T-helper 2 cell treated with Interferon-gamma antibody and Interleukin-4, amounts not matched to agents 100 ng/mL and 5 ng/mL, for 36 hours (primary cell): ENCODE measurements around the gene CNIH3. TPM values are rescaled to one million over a fixed set of nuclear protein-coding genes. Genes with fewer than 3 reads are reported as not detected.

ENCODE experiments used
- intact Hi-C: fragments of 100-400 bp; cut with micrococcal nuclease; formaldehyde crosslinking; loops from one replicate; pipeline ENCODE4 v1.15.1; 2023
- total RNA-seq: library from RNA; stranded (reverse); gene quantifications from 2 replicates; pipeline ENCODE4 v1.2.3, GENCODE V29; 2022

The CNIH3 gene
- total RNA-seq, 1 donor from 2014 or later: 1.2 TPM

DNA sequence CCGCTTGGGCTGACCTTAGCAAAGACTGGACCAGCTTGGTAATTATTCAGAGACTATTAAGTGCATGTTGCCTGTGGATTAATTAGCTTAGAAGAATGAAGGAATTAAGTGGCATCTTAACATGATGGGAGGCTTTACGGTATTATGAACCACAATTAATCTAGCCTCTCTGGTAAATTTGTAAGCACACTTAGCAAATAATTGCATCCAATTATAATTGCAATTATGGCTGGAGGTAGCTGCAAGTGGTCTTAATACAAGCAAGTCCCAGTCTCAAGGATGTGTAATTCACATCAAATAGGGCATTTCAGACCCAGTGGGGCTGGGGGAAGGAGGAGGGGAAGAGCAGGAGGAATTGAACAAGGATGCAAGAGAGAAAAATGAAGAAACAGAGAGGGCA, 151.6 kb downstream of the CNIH3 start:
- intact Hi-C loops: no loop called here

DNA sequence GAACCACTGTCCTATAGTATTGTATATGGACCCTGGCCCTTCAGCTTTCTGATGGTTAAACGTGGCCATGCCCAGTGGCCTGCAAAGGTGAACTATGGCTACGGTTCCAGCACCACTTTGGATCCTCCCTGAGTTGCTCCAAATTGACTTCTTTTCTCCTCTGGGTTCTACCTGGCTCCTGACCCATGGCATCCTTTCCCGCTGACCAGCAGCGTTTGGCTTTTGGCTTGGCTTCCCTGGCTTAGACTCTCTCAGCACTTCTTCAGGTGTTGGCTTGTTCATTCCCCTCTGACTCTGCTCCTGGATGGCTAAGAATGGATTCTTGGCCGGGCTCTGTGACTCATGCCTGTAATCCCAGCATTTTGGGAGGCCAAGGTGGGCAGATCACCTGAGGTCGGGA, 152.9 kb downstream of the CNIH3 start:
- intact Hi-C loops: no loop called here

DNA sequence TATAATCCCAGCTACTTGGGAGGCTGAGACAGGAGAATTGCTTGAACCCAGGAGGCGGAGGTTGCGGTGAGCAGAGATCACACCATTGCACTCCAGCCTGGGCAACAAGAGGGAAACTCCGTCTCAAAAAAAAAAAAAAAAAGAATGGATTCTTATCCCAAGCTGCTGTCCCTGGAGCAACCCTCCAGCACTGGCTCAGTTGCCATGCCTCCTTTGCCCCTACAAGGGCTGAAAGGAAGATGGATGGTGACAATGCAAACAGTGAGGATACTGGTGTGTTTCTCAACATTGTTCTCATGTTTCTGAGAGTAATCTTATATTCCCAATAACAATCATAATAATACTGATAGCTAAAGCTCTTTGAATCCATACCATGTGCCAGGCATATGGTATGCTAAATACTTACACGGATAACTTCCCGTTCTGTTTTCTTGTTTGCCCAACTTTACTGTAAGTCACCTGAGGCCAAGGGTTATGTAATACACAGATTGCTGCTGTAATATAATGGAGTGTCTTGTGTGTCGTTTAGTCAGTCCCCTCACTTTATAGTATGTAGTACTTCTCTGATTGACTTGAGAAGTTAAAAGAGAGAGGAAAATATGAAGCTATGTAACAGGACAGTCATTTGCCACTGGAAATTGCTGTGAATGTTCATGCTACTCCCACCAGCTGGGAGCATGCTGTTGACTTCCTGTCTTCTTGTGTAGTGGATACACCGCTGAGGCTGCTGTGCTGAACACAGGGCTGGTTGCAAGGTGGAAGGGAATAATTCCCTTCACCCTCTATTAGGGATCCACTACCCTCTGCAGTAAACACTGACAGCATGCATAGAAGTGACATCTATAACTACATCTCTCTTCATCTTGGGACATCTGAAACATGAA, 153.6 kb downstream of the CNIH3 start:
- intact Hi-C loops: no loop called here

DNA sequence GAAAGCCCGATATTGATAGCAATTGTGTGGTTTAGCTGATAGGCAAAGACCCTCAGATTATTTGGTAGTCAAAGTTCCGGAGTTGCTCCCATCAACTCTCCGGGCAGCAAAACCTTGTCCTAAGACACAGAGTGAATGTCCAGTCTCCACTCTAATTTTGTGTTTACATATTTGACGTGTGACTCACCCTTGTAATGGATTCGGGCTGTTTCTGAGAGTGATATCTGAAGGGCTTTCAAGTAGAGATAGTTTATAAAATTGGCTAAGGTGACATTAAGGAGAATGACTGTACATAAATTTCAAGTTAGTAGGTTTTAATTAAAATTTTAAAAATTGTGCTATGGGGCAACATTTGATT, 154.2 kb downstream of the CNIH3 start:
- intact Hi-C loops: no loop called here

DNA sequence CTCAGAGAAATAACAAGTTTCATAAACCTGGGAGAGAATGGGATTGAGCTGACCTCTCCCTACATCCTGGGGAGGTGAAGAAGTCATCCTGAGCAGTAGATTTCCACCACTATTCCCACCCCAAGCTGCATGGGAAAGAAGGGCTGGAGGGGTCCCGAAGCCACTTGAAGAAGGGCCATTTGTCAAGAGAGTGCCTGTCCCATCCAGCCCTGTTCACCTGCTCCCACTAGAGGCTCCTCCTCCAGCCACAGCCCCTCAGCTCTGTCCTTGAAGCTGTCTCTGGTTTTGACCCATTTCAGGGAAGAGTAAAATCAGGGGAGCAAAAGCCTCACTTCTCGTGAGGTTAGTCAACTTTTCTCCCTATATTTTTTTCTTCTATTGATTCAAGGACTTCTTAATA, 157.5 kb downstream of the CNIH3 start:
- intact Hi-C loops: no loop called here

DNA sequence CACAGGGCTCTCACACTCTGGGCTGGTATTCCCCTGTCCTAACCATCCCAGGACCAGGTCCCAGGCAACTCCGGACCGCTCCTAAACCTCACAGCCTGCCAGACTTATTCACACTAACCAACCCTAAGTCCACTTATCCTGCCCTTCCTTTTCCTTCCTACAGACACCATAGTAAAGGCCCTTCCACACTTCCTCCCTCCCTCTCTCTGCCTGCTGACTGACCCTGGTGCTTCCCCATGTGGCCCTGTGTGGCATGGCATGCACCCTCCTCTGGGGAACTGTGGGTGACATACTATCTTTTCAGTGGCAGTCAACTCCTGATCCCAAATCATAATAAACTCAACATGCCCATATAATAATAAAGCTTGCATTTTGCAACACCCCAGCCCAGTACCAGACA, 158.3 kb downstream of the CNIH3 start:
- intact Hi-C loops: no loop called here

DNA sequence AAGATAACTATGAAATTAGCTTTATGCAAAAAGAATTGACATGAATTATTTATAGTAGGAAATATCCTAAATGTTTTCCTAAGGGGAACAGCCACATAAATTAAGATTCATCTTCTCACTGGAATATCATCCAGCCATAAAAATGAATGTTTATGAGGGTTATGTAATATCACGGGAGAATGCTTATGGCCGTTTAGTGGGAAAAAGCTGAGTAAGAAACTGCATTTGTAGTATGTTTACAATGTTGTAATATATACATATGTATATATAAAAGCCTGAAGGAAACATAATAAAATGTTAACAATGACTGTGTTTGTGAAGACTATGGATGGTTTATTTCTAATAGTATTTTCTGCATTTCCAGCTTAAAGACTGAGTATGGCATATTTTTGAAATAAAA, 161.1 kb downstream of the CNIH3 start:
- intact Hi-C loops: no loop called here

DNA sequence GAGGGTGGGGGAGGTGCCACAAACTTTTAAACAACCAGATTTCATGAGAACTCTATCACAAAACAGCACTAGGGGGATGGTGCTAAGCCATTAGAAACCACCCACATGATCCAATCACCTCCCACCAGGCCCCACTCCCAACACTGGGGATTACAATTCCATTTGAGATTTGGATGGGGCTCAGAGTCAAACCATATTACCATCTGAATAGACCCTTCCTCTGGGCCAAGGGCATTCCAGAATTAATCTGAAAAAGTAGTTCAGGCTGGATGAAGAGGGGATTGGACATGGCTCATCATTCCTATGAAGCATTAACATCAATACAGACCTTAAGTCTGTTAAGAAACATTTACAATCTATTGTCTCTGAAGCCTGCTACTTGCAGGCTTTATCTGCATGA, 163.4 kb downstream of the CNIH3 start:
- intact Hi-C loops: no loop called here

DNA sequence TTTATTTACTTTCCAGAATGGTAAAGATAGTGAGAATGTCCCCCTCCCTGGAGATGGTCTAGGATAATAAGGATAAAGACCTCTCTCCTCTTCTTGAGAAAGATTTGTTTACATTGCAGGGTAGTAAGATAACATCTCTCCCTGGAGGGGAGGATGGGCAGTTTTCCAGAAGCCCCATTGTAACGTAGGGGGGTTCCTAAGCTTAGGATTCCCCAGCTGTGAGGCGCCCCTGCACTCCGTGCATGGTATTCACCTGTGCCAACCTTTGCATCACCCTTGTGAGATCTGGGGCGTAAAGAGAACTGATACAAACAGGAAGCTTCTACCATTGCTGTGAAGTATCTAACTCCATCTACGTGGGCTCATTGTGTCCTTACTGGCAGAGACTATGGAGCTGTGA, 164.6 kb downstream of the CNIH3 start:
- intact Hi-C loops: no loop called here

DNA sequence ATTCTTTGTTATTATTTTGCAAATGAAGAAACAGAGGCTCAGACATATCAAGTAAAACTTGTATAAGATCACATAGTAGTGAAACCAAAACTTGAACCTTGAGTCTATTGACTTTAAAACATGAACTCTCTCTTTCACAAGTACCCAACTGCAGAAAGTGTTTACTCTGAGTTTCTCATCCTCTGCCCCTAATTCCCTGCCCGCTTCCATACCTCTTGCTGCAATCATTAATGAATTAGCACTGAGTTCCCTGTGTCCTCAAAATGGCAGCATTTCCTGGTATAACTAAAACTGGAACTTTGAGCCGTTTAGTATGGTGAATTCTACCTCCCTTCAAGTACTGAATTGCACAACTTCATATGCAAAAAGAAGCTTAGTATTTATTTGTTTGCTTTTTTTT, 165.7 kb downstream of the CNIH3 start:
- intact Hi-C loops: no loop called here

DNA sequence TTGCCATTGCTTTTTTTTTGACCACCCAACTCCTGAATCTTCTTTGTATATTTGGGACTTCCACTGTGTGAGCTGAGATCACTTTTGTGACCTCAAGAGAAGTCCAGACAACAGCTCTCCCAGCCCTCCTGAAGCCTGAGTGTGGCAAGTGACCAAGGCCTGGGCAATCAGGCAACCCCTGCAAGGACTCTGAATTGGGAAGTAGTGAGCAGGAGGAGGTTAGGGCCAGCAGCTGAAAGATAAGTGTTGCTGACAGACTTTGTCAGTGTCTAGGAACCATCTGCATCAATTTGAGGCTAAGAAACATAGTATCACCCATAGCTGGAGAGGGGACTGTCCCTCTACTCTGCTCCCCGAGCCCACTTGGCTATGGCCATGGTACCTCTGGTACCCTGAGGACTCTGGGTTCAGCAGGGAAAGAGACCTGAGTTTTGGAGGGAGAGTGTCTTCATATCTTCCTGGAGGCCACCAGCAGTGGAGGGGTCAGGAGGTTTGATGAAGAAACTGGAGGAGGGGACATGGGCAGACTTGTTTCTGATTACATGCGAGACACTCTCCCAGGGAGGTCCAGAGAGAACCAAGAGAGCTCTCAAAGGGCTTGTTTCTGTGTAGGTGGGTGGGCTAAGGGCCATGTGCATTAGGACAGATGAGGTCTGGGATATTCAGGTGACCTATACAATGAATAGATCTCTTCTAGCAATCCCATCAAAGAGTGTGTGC, 166.3 kb downstream of the CNIH3 start:
- intact Hi-C loops: no loop called here

DNA sequence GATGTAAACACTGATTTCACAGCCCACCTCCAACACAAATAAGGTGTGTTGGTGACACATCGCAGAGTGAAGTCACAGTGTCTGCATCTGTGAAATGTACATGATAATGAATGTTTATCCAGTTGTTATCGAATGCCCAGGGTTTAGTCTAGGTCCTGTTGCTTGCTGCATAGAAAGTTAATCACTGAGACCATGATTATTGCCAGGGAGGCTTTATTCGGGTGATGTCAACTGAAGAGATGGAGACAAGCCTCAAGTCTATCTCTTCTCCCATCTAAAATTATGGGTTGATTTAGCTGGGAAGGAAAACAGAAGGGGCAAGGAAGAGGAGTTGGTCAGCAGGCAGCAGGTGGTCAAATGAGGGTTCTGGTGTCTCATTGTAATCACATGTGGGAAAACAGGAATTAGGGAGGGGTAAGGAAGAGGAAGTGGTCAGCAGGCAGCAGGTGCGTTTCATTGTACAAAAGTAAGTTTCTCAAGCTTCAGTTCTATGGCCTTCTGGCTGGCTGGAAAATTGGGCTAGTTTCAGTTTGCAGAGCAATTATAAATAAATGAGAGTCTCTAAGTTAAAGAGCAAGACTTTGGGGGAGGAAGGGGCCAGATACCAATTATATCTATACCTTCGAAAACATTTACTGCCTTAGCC, 167.0 kb downstream of the CNIH3 start:
- intact Hi-C loops: no loop called here

DNA sequence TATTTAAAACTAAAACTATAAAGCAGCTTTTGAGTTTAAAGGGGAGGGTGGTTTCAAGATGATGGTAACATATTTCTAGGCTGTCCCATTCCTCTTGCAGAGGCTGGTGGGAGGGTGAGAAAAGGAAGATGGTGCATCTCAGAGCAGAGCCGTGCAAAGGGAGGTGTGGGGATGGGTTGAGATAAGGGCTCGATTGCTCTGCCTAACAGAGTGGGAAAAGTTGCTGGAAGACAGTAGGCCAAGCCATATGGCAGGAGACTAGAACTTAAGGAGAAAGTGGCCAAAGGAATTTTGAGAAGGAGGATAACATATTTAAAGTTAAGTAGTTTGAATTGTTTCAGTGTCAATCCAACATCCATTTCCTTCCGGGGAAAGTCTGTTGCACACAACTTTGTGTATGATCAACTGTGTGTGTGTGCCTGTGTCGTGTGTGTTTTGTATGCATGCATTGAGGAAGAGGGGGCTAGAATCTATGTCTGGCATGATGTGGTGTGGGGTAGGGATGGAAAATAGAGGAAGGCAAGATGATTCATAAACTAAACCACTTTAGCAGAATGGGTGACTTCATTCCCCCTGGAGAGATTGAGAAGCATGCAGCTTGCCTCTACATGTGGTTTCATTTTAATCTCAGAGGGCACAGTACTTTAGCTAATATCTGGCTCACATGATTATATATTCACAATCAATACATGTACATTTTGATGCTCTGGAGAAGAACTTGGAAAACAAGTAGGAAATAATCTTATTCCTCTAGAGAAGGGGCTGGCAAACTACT, 168.3 kb downstream of the CNIH3 start:
- intact Hi-C loops: no loop called here

DNA sequence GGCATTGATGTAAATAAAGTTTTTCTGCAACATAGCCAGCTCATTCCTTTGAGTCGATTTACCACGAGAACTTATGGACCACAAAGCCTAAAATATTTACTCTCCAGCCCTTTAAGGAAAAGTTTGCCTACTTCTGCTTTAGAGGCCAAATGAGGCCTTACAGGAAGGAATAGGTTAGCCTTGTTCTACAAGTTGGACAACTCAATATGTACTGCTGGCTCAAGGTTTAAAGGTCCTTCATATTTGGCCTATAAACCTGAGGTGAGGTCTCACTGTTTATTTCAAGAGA, 168.9 kb downstream of the CNIH3 start:
- intact Hi-C loops: no loop called here

DNA sequence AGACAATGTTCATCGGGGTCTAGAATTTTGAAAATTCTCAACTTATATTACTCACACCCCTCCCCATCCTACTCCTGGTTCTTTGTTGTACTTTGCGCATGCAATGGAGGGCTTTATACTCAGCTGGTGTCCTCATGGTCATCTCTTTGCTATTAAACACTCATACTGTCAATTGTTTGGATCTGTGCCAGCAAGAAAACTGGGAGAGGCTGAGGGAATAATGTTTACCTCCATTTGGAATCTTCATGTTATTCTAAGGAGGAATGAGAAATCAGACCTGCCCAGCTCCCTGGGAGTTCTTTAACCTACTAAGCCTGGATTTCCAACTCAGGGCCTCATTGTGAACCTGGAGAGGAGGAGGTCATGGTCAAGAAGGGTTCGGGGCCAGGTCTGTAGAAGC, 169.5 kb downstream of the CNIH3 start:
- intact Hi-C loops: no loop called here

DNA sequence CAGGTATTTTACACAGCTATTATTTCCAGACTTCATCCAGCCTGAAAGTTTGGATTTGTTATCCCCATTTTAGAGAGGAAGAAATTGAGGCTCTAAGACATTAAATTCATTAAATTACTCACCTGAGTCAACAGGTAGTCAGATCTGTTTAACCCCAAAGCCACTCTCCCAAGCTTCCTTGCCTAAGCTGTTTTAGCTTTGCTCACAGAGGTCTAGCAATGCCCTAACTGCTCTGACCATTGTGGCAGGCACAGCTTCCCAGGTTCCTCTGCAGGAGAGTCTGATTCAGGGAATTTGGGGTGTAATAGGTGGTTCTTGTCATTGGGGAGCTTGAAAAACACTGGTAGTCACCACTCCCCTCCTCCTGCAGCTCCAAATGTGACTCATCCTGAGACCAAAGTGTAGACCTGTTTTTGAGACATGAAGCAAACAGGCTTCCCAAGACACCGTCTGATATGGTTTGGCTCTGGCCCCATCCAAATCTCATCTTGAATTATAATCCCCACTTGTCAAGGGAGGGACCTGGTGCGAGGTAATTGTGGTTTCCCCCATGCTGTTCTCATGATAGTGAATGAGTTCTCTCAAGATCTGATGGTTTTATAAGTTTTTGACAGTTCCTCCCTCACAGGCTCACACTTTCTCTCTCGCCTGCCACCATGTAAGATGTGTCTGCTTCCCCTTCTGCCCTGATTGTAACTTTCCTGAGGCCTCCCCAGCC, 170.6 kb downstream of the CNIH3 start:
- intact Hi-C loops: no loop called here

DNA sequence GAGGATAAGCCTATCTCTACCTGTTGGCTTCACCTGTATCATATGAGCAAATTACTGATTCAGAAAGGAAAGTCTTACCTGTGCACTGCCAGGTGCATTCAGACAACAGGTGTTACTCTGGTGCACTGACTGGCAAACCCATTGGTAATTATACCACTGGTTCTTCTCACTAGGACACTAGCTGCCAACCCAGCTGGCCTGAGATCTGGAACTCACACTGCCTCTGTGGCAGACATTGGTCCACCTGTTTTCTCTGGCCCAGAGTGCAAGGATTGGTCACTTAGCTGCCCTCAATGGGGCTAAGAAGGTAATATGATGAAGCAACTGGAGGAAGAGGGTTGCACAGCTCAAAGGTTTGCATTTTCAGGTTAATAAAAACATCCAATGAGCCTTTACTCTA, 173.2 kb downstream of the CNIH3 start:
- intact Hi-C loops: no loop called here
